Adipose tissue (tissue), 3 donors: ENCODE data around the gene SORCS2. TPM values are rescaled to one million over a fixed set of nuclear protein-coding genes. Genes with fewer than 3 reads are reported as not detected.

Experiments used
- H3K27ac ChIP-seq: one replicate; pipeline ENCODE4 v1.5.1; 2013; ENCODE audit warnings: low read depth, low read length
- WGBS, 3 donors: extraction: QIAGEN DNeasy Blood & Tissue Kit; methylation state at CpG; one replicate each; pipeline ENCODE4 v1.1.7; 2013; 5-methylcytosine and 5-hydroxymethylcytosine counted together
- polyA plus RNA-seq, 3 donors: library from polyadenylated mRNA; stranded (reverse); fragments of 200-250 nt; gene quantifications; one replicate each; pipeline ENCODE4 v1.2.3, GENCODE V29; 2013
- donor health status: healthy with polysubstance abuse.
- donor health status: Bipolar disorder and iron deficiency.
- donor health status: healthy.

The SORCS2 gene
- polyA plus RNA-seq, 3 donors, result 0.22 to 2.2 (median 0.83) TPM

GRCh38 chr4:7287274-7287917 is 95.1 kb downstream of the SORCS2 start:
- 48 to 78% (median 72%) methylated on average over 20 of the region's 20 CpGs for WGBS, 3 donors
- no peak overlapping the region for H3K27ac ChIP-seq

DNA sequence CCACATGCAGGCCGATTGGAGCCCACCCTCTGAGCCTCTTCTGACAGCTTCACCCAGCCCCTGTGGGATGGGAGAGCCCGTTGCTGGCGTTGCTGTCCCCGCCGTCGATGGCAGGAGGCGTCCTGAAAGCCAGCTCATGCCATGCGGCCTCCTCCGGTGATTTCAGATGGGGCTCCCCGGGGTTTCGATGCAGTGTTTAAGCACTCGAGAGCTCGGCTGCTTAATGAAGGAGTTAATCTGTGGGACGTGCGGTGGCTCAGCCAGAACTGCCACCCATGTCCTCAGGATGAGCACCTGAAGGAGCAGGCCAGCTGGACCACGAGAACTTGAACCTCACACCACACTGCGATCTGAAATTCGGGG is 95.6 kb downstream of the SORCS2 start:
- H3K27ac ChIP-seq, result no peak overlapping the region
- WGBS, 3 donors, result 49 to 77% (median 71%) methylated on average over 18 of the region's 18 CpGs

DNA sequence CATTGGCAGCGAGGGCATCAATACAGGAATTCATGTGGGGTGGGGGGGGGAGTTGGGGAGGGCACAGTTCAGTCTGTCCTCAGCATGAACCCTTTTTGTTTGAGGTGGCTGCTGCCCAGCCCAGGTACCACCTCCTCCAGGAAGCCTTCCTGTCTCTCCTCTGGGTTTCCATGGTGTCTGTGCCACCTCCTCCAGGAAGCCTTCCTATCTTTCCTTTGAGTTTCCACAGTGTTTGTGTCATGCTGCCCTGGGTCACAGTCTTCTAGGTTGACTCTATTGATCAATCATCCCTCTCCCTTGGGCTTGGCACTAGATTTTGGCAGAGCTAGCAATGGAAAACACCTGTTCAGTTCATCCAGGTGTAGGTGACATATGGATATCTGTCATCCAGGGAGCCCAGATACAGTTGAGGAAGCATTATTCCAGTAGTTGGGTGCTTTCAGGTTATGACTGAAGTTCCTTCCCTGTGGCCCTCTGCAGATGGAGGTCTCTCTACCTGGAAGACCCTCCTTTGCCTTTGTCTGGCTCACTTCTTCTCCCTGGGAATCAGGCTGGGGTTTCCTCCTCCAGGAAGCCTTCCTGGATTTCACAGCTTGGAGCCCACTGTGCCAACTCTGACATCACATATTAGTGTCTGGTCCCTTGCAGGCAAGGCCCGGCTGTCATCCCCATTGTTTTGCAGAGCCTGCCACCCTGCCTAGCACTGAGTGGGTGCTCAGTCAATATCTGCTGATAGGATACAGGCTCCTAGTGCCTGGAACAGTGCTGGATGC is 96.6 kb downstream of the SORCS2 start:
- WGBS, 3 donors, result 56 to 86% (median 78%) methylated on average over 2 of the region's 2 CpGs
- H3K27ac ChIP-seq, result no peak overlapping the region

DNA sequence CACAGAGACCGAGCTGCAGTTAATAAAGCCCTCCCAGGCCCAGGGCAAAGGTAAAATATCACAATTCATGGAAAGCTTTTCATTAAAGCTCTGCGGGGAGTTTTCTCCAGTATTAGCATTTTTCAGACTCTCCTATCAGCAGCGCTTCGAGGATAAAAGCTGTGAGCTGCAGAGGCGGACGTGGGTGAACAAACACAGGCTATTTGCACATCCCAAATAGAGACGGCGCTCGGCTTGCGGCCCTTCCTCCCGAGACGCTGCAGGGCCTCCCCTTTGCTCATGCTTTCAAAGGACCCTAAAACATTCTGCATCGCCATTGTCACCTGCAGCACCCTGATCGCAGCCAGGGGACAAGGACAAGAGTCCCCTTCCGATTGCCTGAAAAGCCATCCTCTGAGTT is 97.3 kb downstream of the SORCS2 start:
- 37 to 83% (median 77%) methylated on average over 15 of the region's 15 CpGs for WGBS, 3 donors
- H3K27ac ChIP-seq, result no peak overlapping the region

DNA sequence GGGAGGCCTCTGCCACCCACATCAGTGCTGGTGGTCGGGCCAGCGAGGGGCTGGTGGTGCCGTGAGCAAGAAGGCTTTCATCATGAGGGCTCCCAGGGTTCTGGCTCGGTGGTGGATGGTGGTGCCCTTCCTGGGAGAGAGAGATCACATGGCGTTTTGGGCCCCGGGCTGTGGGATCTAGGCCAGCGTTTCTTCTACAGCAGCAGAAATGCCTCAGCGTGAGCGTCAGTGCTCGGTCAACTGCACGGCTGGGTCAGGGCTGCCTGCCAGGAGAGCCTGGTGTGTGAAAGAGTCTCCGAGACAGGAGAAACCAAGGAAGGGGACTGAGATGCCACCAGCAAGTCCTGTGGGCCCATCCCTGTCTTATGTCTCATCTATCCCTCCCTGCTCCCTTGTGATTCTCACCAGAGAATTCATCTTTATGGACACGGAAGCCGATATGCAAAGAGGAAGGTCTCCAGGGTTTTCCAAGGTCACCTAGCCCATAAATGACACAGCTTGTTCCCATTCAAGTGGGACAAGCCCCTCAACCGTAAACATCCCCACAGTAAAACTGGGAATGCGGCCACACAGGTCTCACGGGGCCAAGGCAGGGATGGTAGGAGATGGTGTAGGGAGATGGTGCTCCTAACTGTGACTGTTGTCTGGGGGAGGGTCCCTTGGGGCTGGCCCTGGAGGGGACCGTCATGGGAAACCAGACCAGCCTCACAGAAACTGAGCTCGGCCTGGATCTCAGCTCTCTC is 99.2 kb downstream of the SORCS2 start:
- 64 to 76% (median 69%) methylated on average over 19 of the region's 19 CpGs for WGBS, 3 donors
- H3K27ac ChIP-seq, result no peak overlapping the region

GRCh38 chr4:7293703-7294102 is 101.4 kb downstream of the SORCS2 start:
- no peak overlapping the region for H3K27ac ChIP-seq
- 77 to 95% (median 90%) methylated on average over 11 of the region's 11 CpGs for WGBS, 3 donors

DNA sequence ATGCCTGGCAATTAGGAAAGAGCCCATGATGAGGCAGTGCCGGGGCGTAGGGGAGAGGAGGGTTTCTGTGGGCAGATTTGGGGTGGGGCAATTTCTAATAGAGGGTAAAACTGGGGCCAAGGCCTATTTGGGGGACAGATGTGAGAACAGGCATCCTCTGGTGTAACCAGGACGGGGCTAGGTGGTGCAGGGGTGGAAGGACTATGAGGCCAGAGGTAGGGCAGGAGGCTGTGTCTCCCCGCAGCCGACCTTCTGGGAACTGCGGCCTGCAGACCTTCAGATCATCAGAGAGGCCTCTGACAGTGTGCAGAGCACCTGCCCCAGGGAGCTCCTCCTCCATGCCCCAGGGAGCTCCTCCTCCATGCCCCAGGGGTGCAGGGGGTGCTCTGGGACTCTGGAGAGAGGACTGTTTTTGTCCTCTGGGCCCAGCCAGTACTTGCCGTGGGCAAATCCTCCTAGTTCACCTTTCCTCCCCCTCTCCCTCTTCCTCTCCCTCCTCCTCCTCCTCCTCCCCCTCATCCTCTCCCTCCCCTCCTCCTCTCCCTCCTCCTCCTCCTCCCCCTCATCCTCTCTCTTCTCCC is 101.9 kb downstream of the SORCS2 start:
- no peak overlapping the region for H3K27ac ChIP-seq
- WGBS, 3 donors, result 62 to 75% (median 71%) methylated on average over 7 of the region's 7 CpGs

DNA sequence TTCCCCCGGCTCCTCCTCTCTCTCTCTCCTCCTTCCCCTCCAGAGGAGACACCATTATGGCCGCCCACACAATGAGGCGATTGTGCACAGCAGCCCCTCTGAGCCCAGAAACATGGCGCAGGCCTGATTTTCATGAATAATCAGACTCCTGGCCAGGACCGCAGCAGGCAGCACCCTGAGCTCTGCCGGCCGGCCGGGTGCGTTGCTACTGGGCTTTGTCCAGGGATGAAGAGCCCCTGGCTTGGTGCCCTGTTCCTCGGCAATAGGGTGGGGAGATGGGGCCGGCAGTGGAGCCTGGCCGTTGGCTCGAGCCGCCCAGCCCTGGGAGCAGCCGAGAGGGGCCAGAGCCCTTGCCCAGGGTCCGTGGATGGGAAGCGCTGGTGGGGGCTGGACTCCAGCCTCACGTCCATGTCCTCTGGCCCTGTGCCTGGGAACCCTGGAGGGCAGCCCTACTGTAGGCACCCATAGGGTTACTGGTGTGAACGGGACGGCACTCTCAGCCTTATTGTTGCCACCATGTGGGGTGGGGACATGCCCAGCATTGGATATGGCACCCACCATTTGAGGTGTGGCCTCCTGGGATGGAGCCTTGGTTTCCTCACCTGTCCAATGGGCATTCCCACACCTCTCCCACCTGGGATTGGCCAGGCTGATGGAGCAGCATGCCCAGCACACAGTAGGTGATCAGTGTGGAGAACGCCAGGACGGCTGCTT is 103.0 kb downstream of the SORCS2 start:
- no peak overlapping the region for H3K27ac ChIP-seq
- 55 to 60% (median 57%) methylated on average over 21 to 22 of the region's 22 CpGs for WGBS, 3 donors

DNA sequence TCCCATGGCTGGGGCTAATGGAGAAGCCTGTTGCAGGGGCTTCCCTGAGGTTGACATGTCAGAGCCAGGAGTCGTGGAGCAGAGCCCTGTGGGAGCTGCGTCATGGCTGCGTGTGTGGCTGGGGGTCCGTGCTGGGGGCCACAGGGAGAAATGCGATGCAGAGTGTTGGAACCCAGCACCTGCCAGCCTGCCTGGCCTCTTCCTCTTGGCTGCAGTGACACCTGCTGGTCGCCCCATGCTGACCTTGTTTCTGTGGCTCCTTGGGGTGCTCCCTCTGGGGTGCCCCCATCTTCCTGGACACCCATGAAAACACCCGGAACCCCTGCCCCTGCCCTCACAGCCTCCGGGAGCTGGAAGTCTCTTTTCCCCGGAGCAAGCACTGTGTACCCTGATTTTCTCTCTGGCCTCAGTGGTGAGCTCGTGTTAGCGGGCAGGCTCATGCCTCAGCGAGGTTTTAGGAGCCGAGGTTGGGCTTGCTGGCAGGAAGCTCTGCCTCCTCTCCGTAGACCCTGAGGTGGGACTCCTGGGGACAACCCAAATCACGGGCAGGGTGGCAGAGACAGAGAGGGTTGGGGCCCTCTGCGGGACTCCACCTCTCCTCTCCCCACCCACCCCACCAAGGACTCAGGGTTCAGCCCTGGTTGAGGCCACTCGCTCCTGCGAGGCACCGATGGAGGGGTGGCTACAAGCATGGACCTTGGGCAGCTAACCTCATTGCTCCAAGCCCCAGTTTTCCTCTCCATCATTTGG is 103.7 kb downstream of the SORCS2 start:
- WGBS, 3 donors, result 53 to 63% (median 58%) methylated on average over 19 of the region's 19 CpGs
- no peak overlapping the region for H3K27ac ChIP-seq

DNA sequence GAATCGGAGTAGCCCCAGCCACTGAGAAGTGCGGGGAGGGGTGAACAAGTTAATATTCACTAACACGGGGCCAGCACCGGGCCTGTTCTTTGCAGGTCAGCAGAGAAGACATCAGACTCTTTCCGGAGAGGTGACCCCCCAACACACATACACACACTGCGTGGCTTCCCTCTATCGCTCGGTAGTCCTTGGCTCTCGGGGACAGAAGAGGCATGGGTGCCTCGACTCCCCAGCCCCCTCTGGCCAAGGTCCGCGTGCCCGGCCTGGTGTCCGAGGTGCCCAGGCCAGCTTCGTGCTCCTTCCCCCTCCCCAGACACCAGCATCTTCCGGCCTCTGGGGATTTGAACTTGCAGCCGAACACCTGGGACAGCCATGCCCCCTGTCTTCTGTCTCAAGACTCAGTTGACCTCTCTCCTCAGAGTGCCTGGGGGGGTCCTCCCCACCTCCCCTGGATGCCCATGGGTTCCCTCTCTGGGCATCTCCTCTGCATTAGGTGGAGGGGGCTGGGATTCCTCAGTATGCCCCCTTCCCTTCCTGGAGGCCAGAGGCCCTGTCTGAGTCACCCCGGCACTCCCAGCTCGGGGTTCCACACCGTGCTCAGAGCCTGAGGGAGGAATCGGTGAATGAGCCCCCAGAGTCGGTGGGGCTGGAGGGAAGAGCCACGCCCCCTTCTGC is 104.5 kb downstream of the SORCS2 start:
- WGBS, 3 donors, result 68 to 82% (median 81%) methylated on average over 23 of the region's 23 CpGs
- no peak overlapping the region for H3K27ac ChIP-seq

- H3K27ac ChIP-seq, result no peak overlapping the region
- WGBS, 3 donors, result 47 to 59% (median 58%) methylated on average over 8 to 9 of the region's 9 CpGs
Measured at GRCh38 chr4:7297374-7297773, 105.0 kb downstream of the SORCS2 start.

- H3K27ac ChIP-seq, result no peak overlapping the region
- WGBS, 3 donors, result 69 to 86% (median 72%) methylated on average over 8 of the region's 8 CpGs
Measured at GRCh38 chr4:7297881-7298280, 105.5 kb downstream of the SORCS2 start.

- WGBS, 3 donors, result 46 to 78% (median 71%) methylated on average over 13 of the region's 13 CpGs
- no peak overlapping the region for H3K27ac ChIP-seq
Measured at GRCh38 chr4:7298619-7299009, 106.3 kb downstream of the SORCS2 start.

DNA sequence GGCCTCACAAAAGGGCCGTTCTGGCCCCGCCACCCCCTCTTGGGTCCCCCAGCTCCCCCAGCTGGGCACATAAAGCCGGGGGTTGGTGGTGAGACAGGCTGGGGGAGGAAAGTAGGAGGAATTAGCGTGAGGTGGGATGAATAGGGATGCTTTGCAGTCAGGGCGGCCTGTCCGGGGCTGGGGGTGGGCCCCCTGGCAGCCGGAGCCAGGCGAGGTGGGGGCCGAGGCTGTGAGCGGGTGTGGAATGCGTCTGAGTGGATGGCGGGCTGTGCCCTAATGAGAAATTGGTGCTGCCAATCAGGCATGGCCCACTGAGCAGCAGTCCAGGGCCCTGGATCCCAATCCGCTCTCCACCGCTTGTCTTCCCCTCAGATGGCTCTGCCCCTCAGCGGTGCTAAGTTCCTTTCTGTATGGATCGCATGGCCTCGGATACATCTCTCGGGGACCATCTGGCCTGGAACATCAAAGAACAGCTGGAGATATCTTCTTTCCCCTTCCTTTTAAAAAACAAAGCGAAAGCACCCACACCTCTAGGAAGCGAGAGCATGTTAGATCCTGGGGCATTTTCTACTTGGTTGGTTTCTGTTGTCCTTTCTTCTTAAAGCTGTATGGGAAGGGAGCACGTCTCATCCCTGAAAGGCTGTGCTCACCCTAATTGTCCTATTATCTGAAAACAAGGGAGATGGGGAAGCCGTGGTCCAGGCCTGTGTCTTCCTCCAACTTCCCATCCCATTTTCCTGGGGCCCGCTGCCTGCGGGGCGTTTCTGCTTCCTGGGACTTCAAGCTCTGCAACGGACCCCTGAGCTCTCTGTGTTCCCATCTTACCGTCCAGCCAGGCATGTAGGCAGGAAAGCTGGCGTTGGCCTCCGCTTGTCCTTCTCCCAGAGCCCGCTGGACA is 106.9 kb downstream of the SORCS2 start:
- 51 to 74% (median 67%) methylated on average over 30 of the region's 30 CpGs for WGBS, 3 donors
- no peak overlapping the region for H3K27ac ChIP-seq

- 73 to 89% (median 81%) methylated on average over 26 of the region's 26 CpGs for WGBS, 3 donors
- no peak overlapping the region for H3K27ac ChIP-seq
Measured at GRCh38 chr4:7299908-7300710, 107.8 kb downstream of the SORCS2 start.

- 76 to 80% (median 79%) methylated on average over 7 to 8 of the region's 8 CpGs for WGBS, 3 donors
- no peak overlapping the region for H3K27ac ChIP-seq
Measured at GRCh38 chr4:7300711-7301095, 108.4 kb downstream of the SORCS2 start.
